HG02588 (cell line): Measurements from ENCODE around the gene RIC3.

Experiments
- ATAC-seq: cut with Tn5 transposase; IDR thresholded peaks from one replicate; pipeline ENCODE4 v1.9.1; 2021; ENCODE audit warnings: mild to moderate bottlenecking, moderate library complexity; ENCODE audit not compliant: unreplicated experiment

RIC3 gene

DNA sequence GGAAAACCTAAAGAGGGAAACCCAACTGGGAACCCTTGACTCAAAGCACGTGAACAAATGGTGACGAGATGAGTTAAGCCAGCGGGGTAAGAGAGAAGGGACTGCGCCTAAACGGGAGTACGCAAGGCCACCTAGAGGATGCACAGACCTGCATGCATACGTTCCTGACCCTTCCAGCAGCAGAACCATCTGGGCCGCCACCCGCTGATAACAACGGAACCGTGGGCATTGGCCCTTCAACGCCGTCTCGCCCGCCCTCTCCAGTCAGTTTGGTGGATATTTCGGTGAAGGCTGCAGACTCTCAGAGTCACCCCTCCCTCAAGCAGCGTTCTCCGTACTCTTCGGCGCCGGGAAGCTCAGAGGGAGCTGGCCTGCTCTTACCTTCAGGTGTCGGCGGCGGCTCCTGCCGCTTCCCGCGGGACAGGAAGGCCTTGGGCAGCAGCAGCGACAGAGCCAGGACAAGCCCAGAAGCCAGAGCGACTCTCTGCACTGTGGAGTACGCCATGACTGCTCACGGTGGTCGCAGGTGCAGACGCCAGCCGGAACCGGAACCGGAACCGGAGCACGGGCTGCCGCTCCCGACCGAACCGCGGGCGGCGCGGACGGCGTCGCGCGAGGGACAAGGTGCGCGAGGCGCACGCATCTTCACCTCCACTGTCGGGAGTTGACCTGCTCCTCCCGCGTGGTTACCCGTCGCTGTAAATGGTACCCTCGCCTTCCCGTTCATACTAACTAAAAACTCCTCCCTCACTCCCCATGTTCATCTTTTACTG lies at the start of gene RIC3:
Gene RIC3, minus strand, starts transcription at position 541 of the 773 bp plus-strand sequence. Its CDS starts 36 bp downstream, at position 505.
- ATAC-seq = no peak

DNA sequence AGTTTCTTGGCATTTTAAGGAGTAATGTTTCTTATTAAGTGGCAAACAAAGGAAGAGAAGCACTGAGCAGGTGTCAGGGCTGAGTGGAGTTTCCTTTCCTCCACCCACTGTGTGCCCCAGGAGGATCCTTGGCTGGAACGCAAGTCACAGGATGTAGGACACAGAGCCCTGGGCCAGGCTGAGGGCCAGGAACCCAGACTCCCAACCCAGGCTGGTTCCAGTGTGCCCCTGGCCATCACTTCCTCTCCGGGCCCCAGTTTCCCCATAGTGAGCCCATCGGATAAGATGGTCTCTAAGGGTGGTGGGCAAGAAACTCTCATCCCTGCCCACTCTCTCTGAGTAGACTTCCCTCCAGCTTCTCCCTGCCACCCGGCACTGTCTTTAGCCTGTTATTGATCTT lies 49.6 kb upstream of the RIC3 start:
- no peak for ATAC-seq

DNA sequence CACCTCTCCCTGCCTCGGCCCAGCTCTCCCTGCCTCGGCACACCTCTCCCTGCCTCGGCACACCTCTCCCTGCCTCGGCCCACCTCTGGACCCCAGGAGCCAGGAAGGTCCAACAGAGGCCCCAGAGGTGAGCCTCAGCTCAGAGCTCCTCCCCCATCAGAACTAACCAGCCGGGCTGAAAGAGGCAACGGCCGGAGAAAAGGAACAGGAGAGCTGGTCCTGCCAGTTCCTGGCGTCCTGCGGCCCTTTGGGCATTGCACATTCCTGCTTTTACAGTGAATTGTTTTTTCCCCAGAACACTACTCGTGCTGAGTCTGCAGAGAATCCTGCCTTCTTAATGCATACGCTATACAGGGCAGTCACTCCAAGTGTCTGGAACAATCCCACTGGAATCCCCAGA lies 49.1 kb upstream of the RIC3 start:
- ATAC-seq = no peak

- no peak for ATAC-seq
These were observed 48.3 kb upstream of the RIC3 start for GRCh38 chr11:8217136-8217535.

GRCh38 chr11:8213376-8213775 lies 44.6 kb upstream of the RIC3 start:
- no peak for ATAC-seq

- ATAC-seq = no peak
These were observed 40.5 kb upstream of the RIC3 start for GRCh38 chr11:8209208-8209807.

DNA sequence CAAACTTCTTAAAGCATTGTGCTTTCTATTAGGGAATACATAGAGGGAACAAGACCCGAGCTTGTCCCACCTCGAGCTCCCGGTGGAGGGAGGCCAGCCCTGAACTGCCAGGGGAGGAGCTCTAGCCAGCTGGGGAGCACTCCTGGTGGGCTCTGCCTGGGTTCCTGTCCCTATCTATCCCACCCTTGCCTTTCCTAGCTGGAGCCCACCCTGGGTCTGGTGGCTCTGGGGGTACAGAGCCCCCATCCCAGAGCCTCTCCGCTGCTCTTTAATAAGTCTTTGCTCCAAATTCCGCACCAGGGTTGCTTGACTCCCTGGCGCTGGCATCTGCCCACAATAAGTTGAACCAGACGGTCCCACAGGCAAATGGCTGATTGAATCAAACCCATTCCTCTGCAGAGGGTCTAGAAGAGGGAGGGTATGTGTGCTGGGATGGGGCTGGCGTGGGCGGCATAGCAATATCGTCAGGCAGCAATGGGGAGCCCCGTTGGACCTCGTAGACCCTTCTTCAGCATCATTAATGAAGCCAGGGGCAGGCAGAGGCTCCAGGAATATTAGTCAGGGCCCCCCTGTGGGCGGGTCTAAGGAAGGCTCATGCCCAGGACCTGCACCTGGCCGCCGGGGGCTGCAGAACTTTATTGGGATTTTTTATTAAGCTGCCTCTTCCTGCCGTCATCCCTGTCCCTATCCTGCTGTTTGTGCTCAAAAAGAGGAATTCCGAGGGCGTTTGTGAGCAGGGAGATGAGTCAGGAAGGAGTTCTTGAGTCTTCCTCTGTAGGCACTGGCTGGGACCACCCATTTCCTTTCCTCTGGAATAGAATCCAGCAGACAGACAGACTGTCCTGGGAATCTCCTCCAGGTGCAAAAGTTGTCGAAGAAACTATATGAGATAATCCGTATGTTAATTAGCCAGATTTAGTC lies 38.5 kb upstream of the RIC3 start:
- ATAC-seq = no peak

- ATAC-seq = no peak
These were observed 37.6 kb upstream of the RIC3 start for GRCh38 chr11:8206251-8207079.

DNA sequence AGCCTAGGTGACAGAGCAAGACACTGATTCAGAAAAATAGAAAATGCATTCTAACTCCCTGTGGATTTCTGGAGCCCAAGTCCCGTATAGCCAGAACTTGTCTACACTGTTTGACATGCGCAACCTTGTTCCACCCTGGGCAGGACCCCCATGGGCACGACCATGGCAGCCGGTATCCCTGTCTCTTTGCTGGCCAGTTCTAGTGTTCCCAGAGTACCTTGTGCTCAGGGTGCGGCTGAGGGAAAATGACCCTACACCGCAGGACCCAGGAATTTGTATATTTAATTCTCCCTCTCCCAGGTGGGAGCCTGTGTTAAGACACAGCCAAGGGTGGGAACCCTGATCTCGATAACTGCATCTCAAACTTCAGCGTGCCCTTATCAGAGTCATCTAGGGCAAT lies 36.7 kb upstream of the RIC3 start:
- ATAC-seq = no peak

GRCh38 chr11:8204596-8204995 lies 35.8 kb upstream of the RIC3 start:
- no peak for ATAC-seq

GRCh38 chr11:8204025-8204424 lies 35.2 kb upstream of the RIC3 start:
- no peak for ATAC-seq

GRCh38 chr11:8203414-8203715 lies 34.5 kb upstream of the RIC3 start:
- no peak for ATAC-seq

GRCh38 chr11:8202516-8203413 lies 33.9 kb upstream of the RIC3 start:
- no peak for ATAC-seq

- ATAC-seq = peak; percentile 98
These were observed 33.0 kb upstream of the RIC3 start for GRCh38 chr11:8201644-8202365.

DNA sequence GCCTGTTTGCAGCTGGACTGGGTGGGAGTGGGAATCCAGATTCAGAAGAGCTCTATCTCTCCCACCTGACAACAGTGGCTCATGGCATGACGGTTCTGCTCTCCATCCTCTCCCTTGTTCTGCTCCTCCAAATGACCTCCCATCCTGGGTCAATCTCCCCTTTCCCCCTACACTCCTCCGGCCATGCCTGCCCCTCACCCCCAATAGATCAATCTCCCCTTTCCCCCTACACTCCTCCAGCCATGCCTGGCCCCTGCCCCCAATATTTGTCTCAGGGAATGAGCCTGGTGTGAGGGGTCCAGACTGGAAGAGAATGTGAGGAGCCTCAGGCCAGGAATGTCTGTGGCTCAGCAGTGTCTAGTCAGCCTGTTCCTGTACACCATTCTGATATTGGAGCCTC lies 30.9 kb upstream of the RIC3 start:
- ATAC-seq = no peak

DNA sequence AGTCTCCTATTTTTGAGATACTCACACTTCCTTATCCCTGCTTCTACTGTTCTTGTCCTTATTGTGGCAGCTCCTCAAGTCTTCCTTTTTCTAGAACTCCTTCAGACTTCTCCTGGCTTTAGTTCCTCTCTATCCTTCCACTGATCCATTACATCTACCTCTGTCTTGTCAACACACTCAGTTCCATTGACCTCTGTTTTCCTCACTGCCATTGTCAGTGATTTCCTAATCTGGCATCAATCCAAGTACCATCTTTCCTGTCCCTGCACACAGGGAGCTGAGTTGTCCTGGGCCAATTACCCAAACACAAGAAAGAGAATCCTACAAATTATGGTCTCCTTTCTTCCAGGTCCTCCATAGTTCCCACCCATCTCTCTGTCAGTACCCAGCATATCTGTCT lies 27.9 kb upstream of the RIC3 start:
- ATAC-seq = no peak

DNA sequence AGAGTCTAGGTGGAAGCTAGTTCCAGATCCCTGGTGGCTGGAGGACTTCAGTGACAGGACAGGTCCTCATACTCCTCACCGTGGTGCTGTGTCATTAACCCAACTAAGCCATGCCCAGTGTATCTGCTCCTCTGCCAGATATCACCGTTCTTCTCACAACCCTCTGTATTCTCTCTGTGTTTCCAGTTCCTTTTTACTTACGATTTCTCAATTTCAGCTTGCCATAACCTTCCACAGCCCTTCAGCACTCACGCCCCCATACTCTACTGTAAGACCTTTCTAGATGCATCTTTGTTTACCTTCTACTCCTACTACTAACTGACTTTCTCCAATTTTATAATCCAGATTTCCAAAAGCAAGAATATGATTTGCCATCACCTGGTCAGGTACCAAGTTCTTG lies 26.1 kb upstream of the RIC3 start:
- ATAC-seq = no peak

DNA sequence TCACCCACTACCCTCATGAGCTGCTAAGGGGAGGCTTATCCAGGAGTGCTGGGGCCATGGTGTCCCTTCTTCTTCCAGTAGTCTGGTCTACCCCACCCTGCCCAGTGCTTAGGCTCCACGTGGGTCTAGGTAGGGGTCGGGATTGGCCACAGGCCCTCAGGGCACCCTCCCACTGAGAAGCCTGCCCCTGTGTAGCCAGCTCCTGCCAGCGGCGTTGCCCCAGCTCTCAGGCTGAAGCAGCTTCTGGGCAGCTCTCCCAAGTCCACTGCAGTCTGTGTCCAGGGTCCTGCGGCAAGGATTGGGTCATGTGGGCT lies 24.0 kb upstream of the RIC3 start:
- no peak for ATAC-seq
